Activated CD4-positive, alpha-beta T cell treated with anti-CD3 and anti-CD28 coated beads, Interleukin-10, Interleukin-2, amounts not matched to agents 100 ng/mL and 50 ng/mL, durations not matched to agents 16 hours and 8 hours (primary cell): ENCODE data around the gene RANBP17.

Experiments
- DNase-seq: peaks from one replicate; pipeline ENCODE4 v3.0.0-alpha.2; 2020

The RANBP17 gene

DNA sequence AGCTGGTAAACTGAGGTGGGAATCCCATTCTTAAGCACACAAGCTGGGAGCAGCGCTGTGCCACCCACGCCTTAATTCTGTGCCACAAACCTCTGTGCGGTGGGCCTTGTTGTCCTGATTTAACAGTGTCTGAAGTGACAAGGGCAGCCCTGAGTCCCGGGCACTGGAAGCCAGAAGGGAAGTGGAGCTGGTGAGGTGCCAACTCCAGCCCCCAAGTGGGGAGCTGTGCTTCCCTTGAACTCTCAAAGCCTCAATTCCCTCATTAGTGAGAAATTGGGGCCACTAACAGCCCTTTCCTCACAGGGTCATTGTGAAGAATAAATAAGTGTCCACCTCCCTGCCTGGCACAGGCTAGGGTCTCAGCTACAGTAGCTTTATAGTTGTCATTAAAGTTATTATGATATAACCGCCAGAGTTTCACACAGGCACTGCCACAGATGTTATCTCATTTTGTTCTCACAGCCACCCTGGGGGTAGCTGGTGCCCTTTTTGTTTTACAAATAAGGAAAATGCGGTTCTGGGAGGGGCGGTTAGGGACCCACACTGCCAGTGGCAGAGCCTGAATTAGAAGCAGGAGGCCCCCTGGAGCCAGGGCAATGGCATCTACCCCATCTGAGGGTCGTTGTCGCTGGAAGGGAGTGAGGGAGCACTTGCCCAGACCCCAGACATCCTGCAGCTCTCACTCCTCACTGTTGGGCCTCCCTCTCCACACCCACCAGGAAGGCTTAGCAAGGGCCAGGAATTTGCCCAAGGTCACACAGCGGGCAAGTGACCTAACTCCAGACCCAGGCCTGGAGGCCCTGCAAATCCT lies 445.2 kb downstream of the RANBP17 start:
- no peak for DNase-seq

DNA sequence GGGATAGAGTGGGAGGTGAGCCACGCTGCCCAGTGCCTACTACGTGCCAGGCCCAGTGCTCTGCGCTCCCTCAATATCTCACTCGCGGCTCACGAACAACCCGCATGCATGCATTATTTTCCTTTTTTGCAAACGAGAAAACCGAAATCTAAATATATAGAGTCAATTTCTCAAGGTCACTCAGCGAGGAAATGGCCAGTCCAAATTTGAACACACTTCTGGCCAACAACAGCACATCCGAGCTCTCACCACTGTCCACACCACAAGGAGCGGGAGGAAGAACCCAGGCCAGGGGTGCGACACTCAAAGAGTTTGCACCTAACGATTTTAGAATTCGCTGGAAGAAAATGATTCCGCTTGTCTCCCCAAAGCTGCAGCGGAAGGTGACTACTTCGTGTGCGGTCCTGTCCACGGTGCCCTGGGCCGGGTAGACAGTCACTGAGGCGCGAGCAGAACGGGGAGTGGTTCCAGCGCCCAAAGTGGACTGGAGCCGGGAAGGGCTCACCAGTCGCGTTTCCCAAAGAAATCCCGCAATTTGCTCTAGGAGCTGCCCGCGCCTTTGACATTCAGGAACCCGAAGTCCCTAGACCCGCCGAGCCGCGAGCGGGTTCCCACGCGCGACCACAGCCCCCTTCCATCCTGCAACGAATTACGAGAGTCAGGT lies 446.1 kb downstream of the RANBP17 start:
- no peak for DNase-seq

DNA sequence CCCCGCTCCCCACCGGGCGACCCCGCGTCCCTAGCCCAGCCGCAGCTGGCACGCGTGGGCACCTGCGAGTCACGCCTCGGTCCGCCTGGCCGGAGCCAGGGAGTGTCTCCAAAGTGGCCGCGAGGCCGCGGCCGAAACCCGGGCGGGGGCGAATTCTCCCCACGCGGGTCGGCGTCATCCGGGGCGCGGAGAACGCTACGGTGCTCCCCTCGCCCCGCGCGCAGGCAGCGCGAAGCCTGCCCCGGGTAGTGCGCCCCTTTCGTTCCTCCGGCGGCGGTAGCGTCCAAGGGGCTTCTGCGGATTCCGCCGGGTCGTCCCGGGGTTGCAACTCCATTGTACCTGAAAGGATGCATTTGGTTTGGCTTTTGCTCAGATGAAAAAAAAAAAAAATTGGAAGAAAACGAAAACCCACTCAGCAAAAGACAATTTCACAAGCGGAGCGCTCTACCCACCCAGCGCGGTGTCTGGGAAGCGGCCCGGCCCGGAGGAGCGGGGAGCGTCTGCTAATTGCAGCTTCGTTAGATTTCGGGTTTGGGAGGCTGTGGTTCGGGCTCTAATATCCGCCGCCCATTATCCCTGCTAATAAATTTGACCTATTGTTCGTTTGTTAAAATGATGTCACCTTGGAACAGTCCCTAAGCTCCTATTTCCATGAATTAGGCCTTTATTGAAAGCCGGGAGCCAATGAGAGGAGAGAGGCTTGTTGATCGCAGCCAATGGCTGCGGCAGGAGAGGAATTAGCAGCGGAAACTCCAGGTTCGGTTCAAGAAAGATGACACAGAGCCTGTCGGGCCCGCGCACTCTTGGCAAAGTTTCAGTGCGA lies 446.8 kb downstream of the RANBP17 start, which contains the start of gene TLX3:
Gene TLX3, plus strand, starts transcription at position 796 of the 823 bp plus-strand sequence. CDS start 118 bp downstream, outside the sequence.
- no peak for DNase-seq

DNA sequence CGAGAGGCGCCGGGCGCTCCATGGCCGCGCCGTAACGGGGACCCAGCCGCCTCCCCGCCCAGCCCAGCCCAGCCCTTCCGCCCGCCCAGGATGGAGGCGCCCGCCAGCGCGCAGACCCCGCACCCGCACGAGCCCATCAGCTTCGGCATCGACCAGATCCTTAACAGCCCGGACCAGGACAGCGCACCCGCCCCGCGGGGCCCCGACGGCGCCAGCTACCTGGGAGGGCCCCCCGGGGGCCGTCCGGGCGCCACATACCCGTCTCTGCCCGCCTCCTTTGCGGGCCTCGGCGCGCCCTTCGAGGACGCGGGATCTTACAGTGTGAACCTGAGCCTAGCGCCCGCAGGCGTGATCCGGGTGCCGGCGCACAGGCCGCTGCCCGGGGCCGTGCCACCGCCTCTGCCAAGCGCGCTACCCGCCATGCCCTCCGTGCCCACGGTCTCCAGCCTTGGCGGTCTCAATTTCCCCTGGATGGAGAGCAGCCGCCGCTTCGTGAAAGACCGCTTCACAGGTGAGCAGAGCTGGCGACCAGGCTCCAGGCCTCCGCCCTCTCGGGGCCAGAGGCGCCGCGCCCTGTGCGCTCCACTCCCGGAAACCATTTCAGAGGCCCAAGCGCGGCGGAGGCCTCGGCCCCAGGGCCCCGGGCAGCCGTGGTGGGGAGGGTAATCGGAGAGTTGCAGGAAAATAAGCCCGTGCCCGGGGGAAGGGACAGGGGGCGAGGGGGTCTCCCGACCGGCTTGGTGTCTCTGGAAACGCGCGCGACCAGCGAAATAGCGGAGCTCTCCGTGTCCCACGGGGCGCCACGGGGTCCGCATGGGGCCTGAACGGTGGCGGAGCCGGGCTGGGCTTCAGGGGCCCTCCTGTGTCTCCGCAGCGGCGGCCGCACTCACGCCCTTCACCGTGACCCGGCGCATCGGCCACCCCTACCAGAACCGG lies 447.7 kb downstream of the RANBP17 start:
- DNase-seq = no peak

- peak; percentile 56 for DNase-seq
These were observed 448.5 kb downstream of the RANBP17 start for GRCh38 chr5:171310212-171310818.

GRCh38 chr5:171310819-171311321 lies 449.1 kb downstream of the RANBP17 start:
- DNase-seq = no peak

DNA sequence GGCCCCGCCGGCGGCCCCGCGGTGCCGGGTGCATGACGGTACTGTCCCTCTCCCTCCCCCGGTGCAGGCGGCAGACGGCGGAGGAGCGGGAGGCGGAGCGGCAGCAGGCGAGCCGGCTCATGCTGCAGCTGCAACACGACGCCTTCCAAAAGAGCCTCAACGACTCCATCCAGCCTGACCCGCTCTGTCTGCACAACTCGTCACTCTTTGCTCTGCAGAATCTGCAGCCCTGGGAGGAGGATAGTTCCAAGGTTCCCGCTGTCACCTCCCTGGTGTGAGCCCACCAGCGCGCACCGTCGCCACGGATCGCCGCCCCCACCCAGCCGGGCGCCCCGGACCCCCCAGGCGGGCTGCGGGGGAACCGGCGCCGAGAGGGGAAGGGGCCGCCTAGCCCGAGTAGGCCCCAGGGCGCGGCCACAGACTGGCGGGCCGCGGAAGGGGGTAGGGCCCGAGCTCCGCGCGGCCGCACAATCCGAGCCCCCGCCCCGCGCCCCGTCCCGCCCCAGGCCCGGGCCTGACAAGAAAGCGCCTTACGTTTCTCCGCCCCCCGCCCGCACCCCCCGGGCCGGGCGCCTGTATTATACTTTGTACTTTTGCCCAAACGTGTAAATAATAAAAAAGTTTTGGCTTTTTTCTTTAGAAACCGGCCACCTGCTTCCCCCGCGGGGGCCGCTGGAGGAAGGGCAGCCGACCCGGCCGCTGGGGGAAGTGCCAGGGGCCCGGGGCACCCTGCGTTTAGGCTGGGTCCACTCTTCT lies 449.7 kb downstream of the RANBP17 start:
- peak; percentile 29 for DNase-seq

DNA sequence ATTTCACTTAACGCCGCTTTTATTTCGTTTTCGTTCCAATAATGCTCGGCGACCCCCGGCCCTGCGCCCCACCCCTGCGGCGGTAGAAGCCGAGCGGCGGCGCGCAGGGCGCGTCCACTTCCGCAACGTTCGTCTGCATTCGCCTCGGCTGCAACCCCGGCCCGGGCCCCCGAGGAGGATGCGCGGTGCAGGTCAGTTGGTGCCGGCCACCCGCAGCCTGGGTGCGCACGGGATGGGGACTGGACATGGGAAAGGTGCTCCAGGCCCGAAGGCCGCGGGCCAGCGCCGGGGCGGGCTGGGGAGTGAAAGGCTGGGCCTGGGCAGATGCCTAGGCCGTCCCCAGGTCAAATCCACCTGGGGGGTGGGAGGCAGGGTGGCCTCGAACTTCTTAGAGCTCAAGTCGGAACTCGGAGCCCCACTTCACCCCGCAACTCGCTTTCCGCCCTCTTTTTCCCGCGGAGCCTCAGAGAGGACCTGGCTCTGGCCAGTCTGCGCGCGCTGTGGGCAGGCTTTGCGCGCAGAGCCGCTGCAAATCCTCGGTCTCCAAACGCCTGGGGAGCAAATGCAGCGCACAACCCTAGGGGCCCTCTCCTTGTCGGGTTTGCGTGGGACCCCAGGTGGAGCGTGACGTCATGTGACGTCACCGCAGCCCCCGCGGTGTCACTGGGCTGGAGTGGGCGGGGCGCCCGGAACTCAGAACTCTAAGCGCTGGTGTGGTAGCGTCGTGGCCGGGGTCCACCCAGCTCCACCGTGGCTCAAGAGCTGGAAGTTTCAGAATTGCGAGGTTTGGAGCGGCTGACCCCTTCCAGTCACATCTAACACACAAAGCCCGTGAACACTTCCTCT lies 450.5 kb downstream of the RANBP17 start:
- no peak for DNase-seq

- DNase-seq = no peak
These were observed 451.8 kb downstream of the RANBP17 start for GRCh38 chr5:171313481-171314206.

GRCh38 chr5:171314728-171315385 lies 453.0 kb downstream of the RANBP17 start:
- no peak for DNase-seq

GRCh38 chr5:171315386-171315891 lies 453.6 kb downstream of the RANBP17 start:
- no peak for DNase-seq

DNA sequence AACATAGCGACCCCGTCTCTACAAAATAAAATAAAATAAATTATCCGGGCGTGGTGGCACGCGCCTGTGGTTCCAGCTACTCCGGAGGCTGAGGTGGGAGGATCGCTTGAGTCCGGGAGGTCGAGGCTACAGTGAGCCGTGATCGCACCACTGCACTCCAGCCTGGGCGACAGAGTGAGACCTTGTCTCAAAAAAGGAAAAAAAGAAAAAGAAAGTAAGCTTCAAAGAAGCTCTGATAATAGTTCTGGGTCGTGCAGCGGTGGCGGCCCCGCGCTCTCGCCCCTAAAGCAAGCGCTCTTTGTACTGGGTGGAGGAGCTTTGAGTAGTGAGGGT lies 454.1 kb downstream of the RANBP17 start:
- DNase-seq = no peak

GRCh38 chr5:171316258-171317121 lies 454.7 kb downstream of the RANBP17 start:
- no peak for DNase-seq

DNA sequence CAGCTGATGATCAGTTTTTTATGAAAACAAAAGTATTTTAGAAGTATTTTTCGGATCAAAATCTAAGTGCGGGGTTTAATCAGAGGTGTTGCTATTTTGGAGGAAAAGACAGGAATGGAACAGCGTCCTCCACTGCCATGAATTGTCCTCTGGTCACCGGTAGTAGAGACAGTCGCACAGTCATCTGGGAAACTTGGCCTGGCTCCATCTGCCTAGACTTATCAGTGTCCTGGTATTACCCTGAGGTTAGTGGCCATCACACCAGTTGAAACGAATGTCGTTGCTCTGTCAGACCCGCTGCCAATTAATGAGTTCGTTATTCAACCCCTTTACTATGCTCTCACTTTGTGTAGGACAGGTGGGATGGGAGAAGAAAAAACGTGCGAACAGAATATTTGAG lies 455.4 kb downstream of the RANBP17 start:
- DNase-seq = no peak

DNA sequence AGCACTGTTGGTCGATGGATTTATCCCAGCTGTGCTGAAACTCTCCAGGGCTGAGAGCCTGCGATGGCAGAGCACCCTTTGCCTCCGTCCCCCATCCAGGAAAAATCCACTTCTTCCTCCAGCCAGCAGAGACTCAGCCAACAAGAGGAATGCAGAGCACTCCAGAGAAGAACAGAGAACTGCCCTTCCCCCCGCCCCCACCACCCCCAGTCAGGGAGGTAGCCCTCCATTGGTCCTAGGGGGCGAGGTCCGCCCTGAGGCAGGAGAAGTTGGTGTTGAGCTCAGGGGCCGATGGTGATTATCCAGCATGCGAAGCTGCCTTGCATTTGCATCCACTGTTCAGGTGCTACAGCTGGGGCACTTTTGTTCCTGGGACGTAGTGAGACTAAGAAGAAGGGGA lies 456.2 kb downstream of the RANBP17 start:
- DNase-seq = no peak

DNA sequence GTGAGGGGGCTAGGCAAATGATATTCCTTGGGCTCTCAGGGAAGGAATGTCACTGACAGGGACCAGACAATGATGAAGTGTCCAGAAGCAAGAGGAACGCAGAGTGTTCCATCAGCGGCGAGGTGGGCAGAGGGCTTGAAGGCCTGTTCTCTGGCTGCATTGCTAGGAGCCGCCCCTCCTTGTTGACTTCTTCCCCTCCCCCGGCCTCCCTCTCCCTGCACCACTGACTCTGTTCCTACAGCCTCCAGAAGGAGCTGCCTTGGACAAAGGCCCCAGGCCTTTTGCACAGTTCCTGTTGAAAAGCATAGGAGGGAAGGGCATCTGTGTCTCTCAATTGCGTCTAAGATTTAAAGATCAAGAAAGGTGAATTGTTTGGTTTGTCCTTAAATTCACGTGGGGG lies 459.6 kb downstream of the RANBP17 start:
- no peak for DNase-seq

- DNase-seq = no peak
These were observed 460.7 kb downstream of the RANBP17 start for GRCh38 chr5:171322527-171322926.
